SK-N-SH (cell line): Measurements from ENCODE around the gene SRSF12. TPM values are rescaled to one million over a fixed set of nuclear protein-coding genes. Genes with fewer than 3 reads are reported as not detected.

Source experiments
- CTCF ChIA-PET: fragments of 300-600, 350-600 bp; formaldehyde crosslinking; extraction: SDS; loops from one replicate; lab custom pipeline; 2021; lab: Yijun Ruan, JAX
- POLR2A ChIA-PET: fragments of 350-600 bp; sonication (Branson Sonifier 250); formaldehyde crosslinking; extraction: SDS; loops from one replicate; lab custom pipeline; 2020; ENCODE audit warnings: antibody characterized with exemption, inconsistent platforms; lab: Yijun Ruan, JAX
- DNase-seq: peaks from one replicate; pipeline ENCODE4 v3.0.0; 2012
- H2AFZ ChIP-seq: fragments of 200-600 bp; sonication (generic); 2 replicates; pipeline ENCODE4 v1.8.1; 2016; ENCODE audit warnings: antibody characterized with exemption, mild to moderate bottlenecking, low read depth
- H3F3A ChIP-seq: fragments of 200-600 bp; sonication (generic); replicated peaks from 2 replicates; pipeline ENCODE3; 2016; ENCODE audit warnings: antibody characterized with exemption, mild to moderate bottlenecking; ENCODE audit not compliant: insufficient read depth
- H3K27ac ChIP-seq, 2 experiments: fragments of 200-500 bp in 1 of 2; fragments of 200-600 bp in 1 of 2; sonication (Bioruptor generic) in 1 of 2; sonication (generic), shearing (Covaris generic) in 1 of 2; 2 replicates each; pipeline versions ENCODE4 v1.5.1 to v1.6.1; 2014 to 2016; ENCODE audit warnings: low read depth in 2 of 2, inconsistent platforms in 1 of 2, low read length in 1 of 2, mild to moderate bottlenecking in 1 of 2, mixed read lengths in 1 of 2
- H3K27me3 ChIP-seq: fragments of 200-600 bp; sonication (generic), shearing (Covaris generic); 2 replicates; pipeline ENCODE4 v1.6.1; 2016; ENCODE audit warnings: mixed run types; ENCODE audit not compliant: insufficient read depth
- H3K36me3 ChIP-seq, 2 experiments: fragments of 200-500 bp in 1 of 2; fragments of 200-600 bp in 1 of 2; sonication (Bioruptor generic) in 1 of 2; sonication (generic) in 1 of 2; replicated peaks in 1 of 2; 2 replicates each; pipeline versions ENCODE3 to v1.5.1; 2014 to 2016; ENCODE audit warnings: low read length in 1 of 2, mild to moderate bottlenecking in 1 of 2; ENCODE audit not compliant: insufficient read depth in 2 of 2, control insufficient read depth in 1 of 2
- H3K4me1 ChIP-seq, 2 experiments: fragments of 200-500 bp in 1 of 2; fragments of 200-600 bp in 1 of 2; sonication (Bioruptor generic) in 1 of 2; sonication (generic), shearing (Covaris generic) in 1 of 2; 2 replicates each; pipeline versions ENCODE4 v1.5.1 to v1.6.1; 2014 to 2016; ENCODE audit warnings: low read depth in 1 of 2, low read length in 1 of 2, mixed run types in 1 of 2; ENCODE audit not compliant: insufficient read depth in 2 of 2, control insufficient read depth in 1 of 2
- H3K4me2 ChIP-seq: fragments of 200-600 bp; sonication (generic), shearing (Covaris generic); 2 replicates; pipeline ENCODE4 v1.6.1; 2017; ENCODE audit warnings: mixed run types
- H3K4me3 ChIP-seq, 2 experiments: fragments of 200-500 bp in 1 of 2; fragments of 200-600 bp in 1 of 2; sonication (Bioruptor generic) in 1 of 2; sonication (generic), shearing (Covaris generic) in 1 of 2; 2 replicates each; pipeline versions ENCODE4 v1.5.1 to v1.8.1; 2014 to 2016; ENCODE audit warnings: low read depth in 2 of 2, inconsistent platforms in 1 of 2, low read length in 1 of 2, mild to moderate bottlenecking in 1 of 2, mixed read lengths in 1 of 2, moderate library complexity in 1 of 2
- H3K79me2 ChIP-seq: fragments of 200-600 bp; sonication (generic); 2 replicates; pipeline ENCODE4 v1.8.1; 2017; ENCODE audit warnings: mild to moderate bottlenecking; ENCODE audit not compliant: insufficient read depth
- H3K9ac ChIP-seq: fragments of 200-600 bp; sonication (generic); 2 replicates; pipeline ENCODE4 v1.6.1; 2017; ENCODE audit warnings: mixed run types
- H3K9me2 ChIP-seq: fragments of 200-600 bp; sonication (generic); 2 replicates; pipeline ENCODE4 v1.6.1; 2017; ENCODE audit warnings: mixed run types
- H3K9me3 ChIP-seq: fragments of 200-600 bp; sonication (generic); 2 replicates; pipeline ENCODE4 v1.6.1; 2017; ENCODE audit warnings: mixed run types, mild to moderate bottlenecking, moderate library complexity
- H4K20me1 ChIP-seq: fragments of 200-600 bp; sonication (generic); 2 replicates; pipeline ENCODE4 v1.6.1; 2017; ENCODE audit warnings: mild to moderate bottlenecking, mixed run types; ENCODE audit not compliant: insufficient read depth
- CHD2 ChIP-seq: fragments of 150-350 bp; IDR thresholded peaks from 2 replicates; pipeline ENCODE4 v1.6.1; 2018; ENCODE audit warnings: low read length; ENCODE audit not compliant: partially characterized antibody
- EZH2phosphoT487 ChIP-seq: fragments of 200-600 bp; sonication (generic); IDR thresholded peaks from 2 replicates; pipeline ENCODE4 v1.6.1; 2017; ENCODE audit warnings: low read depth, mixed run types, mild to moderate bottlenecking, antibody characterized with exemption, moderate library complexity, borderline replicate concordance
- FOXM1 ChIP-seq: IDR thresholded peaks from 2 replicates; pipeline ENCODE4 v1.4.0; 2012; ENCODE audit warnings: low read depth, mild to moderate bottlenecking
- GATA2 ChIP-seq: sonication (generic); formaldehyde crosslinking; IDR thresholded peaks from 2 replicates; pipeline ENCODE4 v1.5.0; 2020; ENCODE audit warnings: mild to moderate bottlenecking, missing genetic modification reagents
- MEF2A ChIP-seq: IDR thresholded peaks from 2 replicates; pipeline ENCODE4 v1.4.0; 2012; ENCODE audit warnings: low read depth, borderline replicate concordance
- NRF1 ChIP-seq: IDR thresholded peaks from 2 replicates; pipeline ENCODE4 v1.6.1; 2012; ENCODE audit warnings: low read depth, mild to moderate bottlenecking, low read length
- POLR2AphosphoS5 ChIP-seq: IDR thresholded peaks from 2 replicates; pipeline ENCODE4 v1.6.1; 2012; ENCODE audit warnings: low read depth, low read length
- RAD21 ChIP-seq: IDR thresholded peaks from 2 replicates; pipeline ENCODE4 v1.6.1; 2012; ENCODE audit warnings: mild to moderate bottlenecking, low read length
- RCOR1 ChIP-seq: fragments of 150-350 bp; IDR thresholded peaks from 2 replicates; pipeline ENCODE4 v1.6.1; 2017; ENCODE audit warnings: antibody characterized with exemption, low read length
- RFX5 ChIP-seq: IDR thresholded peaks from 2 replicates; pipeline ENCODE4 v1.6.1; 2012; ENCODE audit warnings: mild to moderate bottlenecking, improper control_type of control experiment, low read length
- SIN3A ChIP-seq: IDR thresholded peaks from 2 replicates; pipeline ENCODE4 v1.6.1; 2012; ENCODE audit warnings: low read depth, mild to moderate bottlenecking, low read length, moderate library complexity, borderline replicate concordance
- SMC3 ChIP-seq: IDR thresholded peaks from 2 replicates; pipeline ENCODE4 v1.6.1; 2012; ENCODE audit warnings: low read depth, low read length, improper control_type of control experiment
- TEAD4 ChIP-seq: IDR thresholded peaks from 2 replicates; pipeline ENCODE4 v1.4.0; 2012; ENCODE audit warnings: mild to moderate bottlenecking, borderline replicate concordance; ENCODE audit not compliant: insufficient read depth
- USF1 ChIP-seq: IDR thresholded peaks from 2 replicates; pipeline ENCODE4 v1.4.0; 2012; ENCODE audit warnings: low read depth, borderline replicate concordance
- WGBS: methylation state at CpG from one replicate; pipeline ENCODE4 v1.1.6; 2017; ENCODE audit warnings: low lambda C conversion rate; 5-methylcytosine and 5-hydroxymethylcytosine counted together
- polyA plus RNA-seq, 3 experiments: library from polyadenylated mRNA; depleted of rRNA; stranded (reverse); fragments of >200 nt; gene quantifications; 2 replicates each; pipeline ENCODE4 v1.2.3, GENCODE V29; 2012
- TF ChIP-seq, protein P1 (sequence below): IDR thresholded peaks from 2 replicates; pipeline ENCODE4 v1.6.1; 2012; ENCODE audit warnings: mild to moderate bottlenecking, low read depth, low read length, moderate library complexity
- TF ChIP-seq, protein P2 (sequence below): IDR thresholded peaks from 2 replicates; pipeline ENCODE4; 2012
- TF ChIP-seq, protein P3 (sequence below): IDR thresholded peaks from 2 replicates; pipeline ENCODE4 v1.4.0; 2012; ENCODE audit warnings: low read depth, borderline replicate concordance

Gene SRSF12
- polyA plus RNA-seq, 1 of the 3 experiments (the other 2 are of a cell fraction): 1.1 TPM

DNA sequence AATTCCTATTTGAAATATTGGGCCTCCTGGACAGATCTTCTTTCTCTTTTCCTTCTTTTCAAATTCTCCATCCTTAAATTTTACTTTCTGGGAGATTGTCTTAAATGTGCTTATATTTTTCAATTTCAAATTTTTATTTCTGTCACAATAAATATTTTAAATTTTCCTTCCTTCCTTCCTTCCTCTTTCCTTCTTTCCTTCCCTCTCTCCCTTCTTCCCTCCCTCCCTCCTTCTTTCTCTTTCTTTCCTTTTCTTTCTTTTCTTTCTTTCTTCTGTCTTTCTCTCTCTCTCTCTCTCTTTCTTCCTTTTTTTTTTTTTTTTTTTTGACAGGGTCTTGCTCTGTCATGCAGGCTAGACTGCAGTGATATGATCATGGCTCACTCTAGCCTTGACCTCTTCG lies 54.0 kb downstream of the SRSF12 start:
- H3K79me2 ChIP-seq: no peaks in the 10 kb centered on the region
- TF ChIP-seq RAD21 (no peak), NRF1 (no peak), POLR2AphosphoS5 (no peak), CHD2 (no peak), GATA2 (CRISPR knock-in tag) (no peak), RFX5 (no peak), RCOR1 (no peak)
- TF ChIP-seq, protein P1, sequence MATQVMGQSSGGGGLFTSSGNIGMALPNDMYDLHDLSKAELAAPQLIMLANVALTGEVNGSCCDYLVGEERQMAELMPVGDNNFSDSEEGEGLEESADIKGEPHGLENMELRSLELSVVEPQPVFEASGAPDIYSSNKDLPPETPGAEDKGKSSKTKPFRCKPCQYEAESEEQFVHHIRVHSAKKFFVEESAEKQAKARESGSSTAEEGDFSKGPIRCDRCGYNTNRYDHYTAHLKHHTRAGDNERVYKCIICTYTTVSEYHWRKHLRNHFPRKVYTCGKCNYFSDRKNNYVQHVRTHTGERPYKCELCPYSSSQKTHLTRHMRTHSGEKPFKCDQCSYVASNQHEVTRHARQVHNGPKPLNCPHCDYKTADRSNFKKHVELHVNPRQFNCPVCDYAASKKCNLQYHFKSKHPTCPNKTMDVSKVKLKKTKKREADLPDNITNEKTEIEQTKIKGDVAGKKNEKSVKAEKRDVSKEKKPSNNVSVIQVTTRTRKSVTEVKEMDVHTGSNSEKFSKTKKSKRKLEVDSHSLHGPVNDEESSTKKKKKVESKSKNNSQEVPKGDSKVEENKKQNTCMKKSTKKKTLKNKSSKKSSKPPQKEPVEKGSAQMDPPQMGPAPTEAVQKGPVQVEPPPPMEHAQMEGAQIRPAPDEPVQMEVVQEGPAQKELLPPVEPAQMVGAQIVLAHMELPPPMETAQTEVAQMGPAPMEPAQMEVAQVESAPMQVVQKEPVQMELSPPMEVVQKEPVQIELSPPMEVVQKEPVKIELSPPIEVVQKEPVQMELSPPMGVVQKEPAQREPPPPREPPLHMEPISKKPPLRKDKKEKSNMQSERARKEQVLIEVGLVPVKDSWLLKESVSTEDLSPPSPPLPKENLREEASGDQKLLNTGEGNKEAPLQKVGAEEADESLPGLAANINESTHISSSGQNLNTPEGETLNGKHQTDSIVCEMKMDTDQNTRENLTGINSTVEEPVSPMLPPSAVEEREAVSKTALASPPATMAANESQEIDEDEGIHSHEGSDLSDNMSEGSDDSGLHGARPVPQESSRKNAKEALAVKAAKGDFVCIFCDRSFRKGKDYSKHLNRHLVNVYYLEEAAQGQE: no peak
- TF ChIP-seq, protein P2, sequence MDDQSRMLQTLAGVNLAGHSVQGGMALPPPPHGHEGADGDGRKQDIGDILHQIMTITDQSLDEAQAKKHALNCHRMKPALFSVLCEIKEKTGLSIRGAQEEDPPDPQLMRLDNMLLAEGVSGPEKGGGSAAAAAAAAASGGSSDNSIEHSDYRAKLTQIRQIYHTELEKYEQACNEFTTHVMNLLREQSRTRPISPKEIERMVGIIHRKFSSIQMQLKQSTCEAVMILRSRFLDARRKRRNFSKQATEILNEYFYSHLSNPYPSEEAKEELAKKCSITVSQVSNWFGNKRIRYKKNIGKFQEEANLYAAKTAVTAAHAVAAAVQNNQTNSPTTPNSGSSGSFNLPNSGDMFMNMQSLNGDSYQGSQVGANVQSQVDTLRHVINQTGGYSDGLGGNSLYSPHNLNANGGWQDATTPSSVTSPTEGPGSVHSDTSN: no peak
- no peaks in the 10 kb centered on the region for H3K27me3 ChIP-seq
- H2AFZ ChIP-seq: no peak overlapping the region
- WGBS: 83% methylated on average over 1 of the region's 1 CpG
- H3K9ac ChIP-seq: no peak overlapping the region
- H4K20me1 ChIP-seq: no peaks in the 10 kb centered on the region
- no peak overlapping the region for H3K4me3 ChIP-seq
- no peaks in the 10 kb centered on the region for H3K36me3 ChIP-seq
- H3K4me1 ChIP-seq: no peaks in the 10 kb centered on the region
- no peaks in the 10 kb centered on the region for H3K9me3 ChIP-seq
- H3K9me2 ChIP-seq: no peaks in the 10 kb centered on the region
- no peak overlapping the region for H3K4me2 ChIP-seq
- CTCF ChIA-PET: no interaction called here
- DNase-seq: no peak
- no peak overlapping the region for H3K27ac ChIP-seq
- POLR2A ChIA-PET: no interaction called here
- H3F3A ChIP-seq: no peaks in the 10 kb centered on the region

- Histone ChIP-seq H3F3A (no peaks in the 10 kb centered on the region), H3K27ac (no peak overlapping the region)
- POLR2A ChIA-PET: no interaction called here
- no peak for TF ChIP-seq SIN3A
- no peak for TF ChIP-seq TEAD4
- no peak for TF ChIP-seq EZH2phosphoT487
- no peak for TF ChIP-seq CHD2
- no peak for TF ChIP-seq USF1
- TF ChIP-seq MEF2A: no peak
- TF ChIP-seq NRF1: no peak
- no peak for TF ChIP-seq RFX5
- no peak for TF ChIP-seq SMC3
- TF ChIP-seq, protein P1: no peak
- TF ChIP-seq FOXM1: no peak
- TF ChIP-seq, protein P3, sequence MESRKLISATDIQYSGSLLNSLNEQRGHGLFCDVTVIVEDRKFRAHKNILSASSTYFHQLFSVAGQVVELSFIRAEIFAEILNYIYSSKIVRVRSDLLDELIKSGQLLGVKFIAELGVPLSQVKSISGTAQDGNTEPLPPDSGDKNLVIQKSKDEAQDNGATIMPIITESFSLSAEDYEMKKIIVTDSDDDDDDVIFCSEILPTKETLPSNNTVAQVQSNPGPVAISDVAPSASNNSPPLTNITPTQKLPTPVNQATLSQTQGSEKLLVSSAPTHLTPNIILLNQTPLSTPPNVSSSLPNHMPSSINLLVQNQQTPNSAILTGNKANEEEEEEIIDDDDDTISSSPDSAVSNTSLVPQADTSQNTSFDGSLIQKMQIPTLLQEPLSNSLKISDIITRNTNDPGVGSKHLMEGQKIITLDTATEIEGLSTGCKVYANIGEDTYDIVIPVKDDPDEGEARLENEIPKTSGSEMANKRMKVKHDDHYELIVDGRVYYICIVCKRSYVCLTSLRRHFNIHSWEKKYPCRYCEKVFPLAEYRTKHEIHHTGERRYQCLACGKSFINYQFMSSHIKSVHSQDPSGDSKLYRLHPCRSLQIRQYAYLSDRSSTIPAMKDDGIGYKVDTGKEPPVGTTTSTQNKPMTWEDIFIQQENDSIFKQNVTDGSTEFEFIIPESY: no peak
Observed at GRCh38 chr6:89059227-89059626, 58.6 kb downstream of the SRSF12 start.

More at GRCh38 chr6:89059227-89059626, 58.6 kb downstream of the SRSF12 start:
- H3K4me1 ChIP-seq: no peaks in the 10 kb centered on the region
- H3K9me2 ChIP-seq: no peaks in the 10 kb centered on the region
- H4K20me1 ChIP-seq: no peaks in the 10 kb centered on the region
- no peaks in the 10 kb centered on the region for H3K9me3 ChIP-seq
- H3K4me2 ChIP-seq: no peak overlapping the region
- WGBS: 88% methylated on average over 11 of the region's 12 CpGs
- DNase-seq: no peak
- H2AFZ ChIP-seq: no peak overlapping the region
- no peak overlapping the region for H3K9ac ChIP-seq
- H3K4me3 ChIP-seq: no peak overlapping the region
- H3K27me3 ChIP-seq: no peaks in the 10 kb centered on the region
- H3K79me2 ChIP-seq: no peaks in the 10 kb centered on the region
- no peaks in the 10 kb centered on the region for H3K36me3 ChIP-seq
- CTCF ChIA-PET: interaction anchor here (1.7 kb wide), 1 partner anchor 76 kb away, joined by 5 read pairs; no protein-coding TSS in a partner anchor
